ENCODE data around the gene ALKAL2. TPM values are rescaled to one million over a fixed set of nuclear protein-coding genes. Genes with fewer than 3 reads are reported as not detected.

The ALKAL2 gene
- total RNA-seq, 1 experiment from 2014 or later = not detected

DNA sequence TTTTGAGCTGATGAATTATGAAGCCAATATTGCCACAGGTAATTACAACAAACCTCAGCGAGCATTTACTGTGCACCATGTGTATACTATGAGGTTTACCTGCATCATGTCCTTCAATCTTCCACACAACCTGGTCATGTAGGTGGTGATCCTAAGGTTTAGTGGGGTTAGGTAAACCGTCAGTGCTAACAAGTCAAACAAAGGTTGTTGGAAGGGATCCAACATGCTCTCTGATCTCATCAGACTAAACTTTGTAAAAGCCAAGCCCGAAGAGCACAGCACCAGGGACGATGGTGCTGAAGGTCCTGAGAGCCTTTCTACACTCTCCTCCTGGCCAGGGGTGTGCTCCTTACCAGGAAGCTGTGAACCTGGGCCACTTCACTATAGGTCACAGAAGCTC, 53.5 kb downstream of the ALKAL2 start:
- no peaks in the 10 kb centered on the region for H3K36me3 ChIP-seq (ENCODE audit: control insufficient read depth in 1 of 2, insufficient read depth in 2 of 2, low read length in 2 of 2)
- DNase-seq (ENCODE audit: low read depth, low spot score) (no peak), ATAC-seq (no peak)
- H3K4me1 ChIP-seq (ENCODE audit: control insufficient read depth in 1 of 2, insufficient read depth in 2 of 2, low read length in 2 of 2) = no peaks in the 10 kb centered on the region
- intact Hi-C loops (cut with micrococcal nuclease) = no loop called here
- ChIA-PET RAD21 (ENCODE audit: low non-redundant PET in 1 of 2, low total read pairs in 2 of 2, uncharacterized antibody in 2 of 2, unreplicated experiment in 2 of 2) (no interaction called here), CTCF (no interaction called here), POLR2A (no interaction called here)
- H3K79me2 ChIP-seq (ENCODE audit: insufficient read depth, low read length) = no peaks in the 10 kb centered on the region
- no peak overlapping the region for H3K4me2 ChIP-seq (ENCODE audit: low read length)
- H4K20me1 ChIP-seq (ENCODE audit: insufficient read depth) = no peaks in the 10 kb centered on the region
- no peak for TF ChIP-seq SP1 (IDR thresholded peaks at IDR 0.05; ENCODE audit: low read depth)
- no peak for TF ChIP-seq YY1 (IDR thresholded peaks at IDR 0.05; ENCODE audit: extremely low read depth, insufficient replicate concordance, low read depth, low read length)
- TF ChIP-seq ZFX (IDR thresholded peaks at IDR 0.05) = no peak
- TF ChIP-seq EGR1 (IDR thresholded peaks at IDR 0.05; ENCODE audit: low read depth) = no peak
- TF ChIP-seq, protein P1, sequence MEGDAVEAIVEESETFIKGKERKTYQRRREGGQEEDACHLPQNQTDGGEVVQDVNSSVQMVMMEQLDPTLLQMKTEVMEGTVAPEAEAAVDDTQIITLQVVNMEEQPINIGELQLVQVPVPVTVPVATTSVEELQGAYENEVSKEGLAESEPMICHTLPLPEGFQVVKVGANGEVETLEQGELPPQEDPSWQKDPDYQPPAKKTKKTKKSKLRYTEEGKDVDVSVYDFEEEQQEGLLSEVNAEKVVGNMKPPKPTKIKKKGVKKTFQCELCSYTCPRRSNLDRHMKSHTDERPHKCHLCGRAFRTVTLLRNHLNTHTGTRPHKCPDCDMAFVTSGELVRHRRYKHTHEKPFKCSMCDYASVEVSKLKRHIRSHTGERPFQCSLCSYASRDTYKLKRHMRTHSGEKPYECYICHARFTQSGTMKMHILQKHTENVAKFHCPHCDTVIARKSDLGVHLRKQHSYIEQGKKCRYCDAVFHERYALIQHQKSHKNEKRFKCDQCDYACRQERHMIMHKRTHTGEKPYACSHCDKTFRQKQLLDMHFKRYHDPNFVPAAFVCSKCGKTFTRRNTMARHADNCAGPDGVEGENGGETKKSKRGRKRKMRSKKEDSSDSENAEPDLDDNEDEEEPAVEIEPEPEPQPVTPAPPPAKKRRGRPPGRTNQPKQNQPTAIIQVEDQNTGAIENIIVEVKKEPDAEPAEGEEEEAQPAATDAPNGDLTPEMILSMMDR (IDR thresholded peaks at IDR 0.05 in 2 of 3, conservative IDR thresholded peaks at IDR 0.05 in 1 of 3; ENCODE audit: borderline replicate concordance in 1 of 3, insufficient read depth in 1 of 3, low read depth in 2 of 3, low read length in 2 of 3) = no peak
- no peak for TF ChIP-seq JUND (IDR thresholded peaks at IDR 0.05)
- no peak overlapping the region for H3K4me3 ChIP-seq (replicated peaks in 1 of 2; ENCODE audit: low read depth in 1 of 2, low read length in 2 of 2)
- BruUV-seq (replicated peaks) = no TSS peak
- H3K9me2 ChIP-seq (ENCODE audit: insufficient read depth) = no peaks in the 10 kb centered on the region
- no peak overlapping the region for H2AFZ ChIP-seq (ENCODE audit: low read depth, low read length, poor library complexity, severe bottlenecking)
- H3K27ac ChIP-seq (ENCODE audit: low read depth, low read length) = no peak overlapping the region
- H3K27me3 ChIP-seq (ENCODE audit: insufficient read depth, low read length) = no peaks in the 10 kb centered on the region
- no peak overlapping the region for H3K9ac ChIP-seq (ENCODE audit: low read length)
- no peaks in the 10 kb centered on the region for H3K9me3 ChIP-seq (ENCODE audit: control insufficient read depth in 1 of 2, insufficient read depth in 1 of 2, low read depth in 1 of 2, low read length in 2 of 2)

GRCh38 chr2:233030-233429, 54.9 kb downstream of the ALKAL2 start:
- no peaks in the 10 kb centered on the region for H3K9me3 ChIP-seq (ENCODE audit: control insufficient read depth in 1 of 2, insufficient read depth in 1 of 2, low read depth in 1 of 2, low read length in 2 of 2)
- no peaks in the 10 kb centered on the region for H3K36me3 ChIP-seq (ENCODE audit: control insufficient read depth in 1 of 2, insufficient read depth in 2 of 2, low read length in 2 of 2)
- intact Hi-C loops (cut with micrococcal nuclease) = no loop called here
- no peak overlapping the region for H3K4me2 ChIP-seq (ENCODE audit: low read length)
- no peak for DNase-seq (ENCODE audit: low read depth, low spot score)
- no peak overlapping the region for H3K9ac ChIP-seq (ENCODE audit: low read length)
- no peak overlapping the region for H2AFZ ChIP-seq (ENCODE audit: low read depth, low read length, poor library complexity, severe bottlenecking)
- no peaks in the 10 kb centered on the region for H3K27me3 ChIP-seq (ENCODE audit: insufficient read depth, low read length)
- BruUV-seq (replicated peaks) = no TSS peak
- H3K79me2 ChIP-seq (ENCODE audit: insufficient read depth, low read length) = no peaks in the 10 kb centered on the region
- no peaks in the 10 kb centered on the region for H3K9me2 ChIP-seq (ENCODE audit: insufficient read depth)
- CTCF ChIA-PET = no interaction called here
- no peaks in the 10 kb centered on the region for H3K4me1 ChIP-seq (ENCODE audit: control insufficient read depth in 1 of 2, insufficient read depth in 2 of 2, low read length in 2 of 2)
- ATAC-seq = no peak
- POLR2A ChIA-PET = no interaction called here
- no peak overlapping the region for H3K4me3 ChIP-seq (replicated peaks in 1 of 2; ENCODE audit: low read depth in 1 of 2, low read length in 2 of 2)
- no peaks in the 10 kb centered on the region for H4K20me1 ChIP-seq (ENCODE audit: insufficient read depth)
- H3K27ac ChIP-seq (ENCODE audit: low read depth, low read length) = no peak overlapping the region
- RAD21 ChIA-PET (ENCODE audit: low non-redundant PET in 1 of 2, low total read pairs in 2 of 2, uncharacterized antibody in 2 of 2, unreplicated experiment in 2 of 2) = no interaction called here
- TF ChIP-seq EZH2 (IDR thresholded peaks at IDR 0.05) (no peak), RAD21 (IDR thresholded peaks at IDR 0.05; ENCODE audit: low read depth) (no peak), MAX (IDR thresholded peaks at IDR 0.05) (no peak), TCF7L2 (IDR thresholded peaks at IDR 0.05; ENCODE audit: borderline replicate concordance, extremely low read depth, insufficient read depth, insufficient read length) (no peak), ZNF274 (IDR thresholded peaks at IDR 0.05; ENCODE audit: low read depth, low read length) (no peak), CBX3 (IDR thresholded peaks at IDR 0.05; ENCODE audit: low read depth) (no peak), CEBPB (IDR thresholded peaks at IDR 0.05; ENCODE audit: low read depth) (no peak)
- TF ChIP-seq, protein P2, sequence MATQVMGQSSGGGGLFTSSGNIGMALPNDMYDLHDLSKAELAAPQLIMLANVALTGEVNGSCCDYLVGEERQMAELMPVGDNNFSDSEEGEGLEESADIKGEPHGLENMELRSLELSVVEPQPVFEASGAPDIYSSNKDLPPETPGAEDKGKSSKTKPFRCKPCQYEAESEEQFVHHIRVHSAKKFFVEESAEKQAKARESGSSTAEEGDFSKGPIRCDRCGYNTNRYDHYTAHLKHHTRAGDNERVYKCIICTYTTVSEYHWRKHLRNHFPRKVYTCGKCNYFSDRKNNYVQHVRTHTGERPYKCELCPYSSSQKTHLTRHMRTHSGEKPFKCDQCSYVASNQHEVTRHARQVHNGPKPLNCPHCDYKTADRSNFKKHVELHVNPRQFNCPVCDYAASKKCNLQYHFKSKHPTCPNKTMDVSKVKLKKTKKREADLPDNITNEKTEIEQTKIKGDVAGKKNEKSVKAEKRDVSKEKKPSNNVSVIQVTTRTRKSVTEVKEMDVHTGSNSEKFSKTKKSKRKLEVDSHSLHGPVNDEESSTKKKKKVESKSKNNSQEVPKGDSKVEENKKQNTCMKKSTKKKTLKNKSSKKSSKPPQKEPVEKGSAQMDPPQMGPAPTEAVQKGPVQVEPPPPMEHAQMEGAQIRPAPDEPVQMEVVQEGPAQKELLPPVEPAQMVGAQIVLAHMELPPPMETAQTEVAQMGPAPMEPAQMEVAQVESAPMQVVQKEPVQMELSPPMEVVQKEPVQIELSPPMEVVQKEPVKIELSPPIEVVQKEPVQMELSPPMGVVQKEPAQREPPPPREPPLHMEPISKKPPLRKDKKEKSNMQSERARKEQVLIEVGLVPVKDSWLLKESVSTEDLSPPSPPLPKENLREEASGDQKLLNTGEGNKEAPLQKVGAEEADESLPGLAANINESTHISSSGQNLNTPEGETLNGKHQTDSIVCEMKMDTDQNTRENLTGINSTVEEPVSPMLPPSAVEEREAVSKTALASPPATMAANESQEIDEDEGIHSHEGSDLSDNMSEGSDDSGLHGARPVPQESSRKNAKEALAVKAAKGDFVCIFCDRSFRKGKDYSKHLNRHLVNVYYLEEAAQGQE (IDR thresholded peaks at IDR 0.05; ENCODE audit: low read depth) = no peak
- TF ChIP-seq, protein P3, sequence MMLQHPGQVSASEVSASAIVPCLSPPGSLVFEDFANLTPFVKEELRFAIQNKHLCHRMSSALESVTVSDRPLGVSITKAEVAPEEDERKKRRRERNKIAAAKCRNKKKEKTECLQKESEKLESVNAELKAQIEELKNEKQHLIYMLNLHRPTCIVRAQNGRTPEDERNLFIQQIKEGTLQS (IDR thresholded peaks at IDR 0.05) = no peak

Measured in HCT116 (cell line).